GM20000 (cell line): ENCODE data around the gene HADHA.

ENCODE experiments used
- DNase-seq: peaks from one replicate; pipeline ENCODE4 v3.0.0; 2012; ENCODE audit warnings: low spot score
- TF ChIP-seq, protein P1 (sequence below): IDR thresholded peaks from 2 replicates; pipeline ENCODE4 v1.5.1; 2012; ENCODE audit warnings: mild to moderate bottlenecking, control low read depth; ENCODE audit errors: extremely low read depth, missing control alignments

Gene HADHA

DNA sequence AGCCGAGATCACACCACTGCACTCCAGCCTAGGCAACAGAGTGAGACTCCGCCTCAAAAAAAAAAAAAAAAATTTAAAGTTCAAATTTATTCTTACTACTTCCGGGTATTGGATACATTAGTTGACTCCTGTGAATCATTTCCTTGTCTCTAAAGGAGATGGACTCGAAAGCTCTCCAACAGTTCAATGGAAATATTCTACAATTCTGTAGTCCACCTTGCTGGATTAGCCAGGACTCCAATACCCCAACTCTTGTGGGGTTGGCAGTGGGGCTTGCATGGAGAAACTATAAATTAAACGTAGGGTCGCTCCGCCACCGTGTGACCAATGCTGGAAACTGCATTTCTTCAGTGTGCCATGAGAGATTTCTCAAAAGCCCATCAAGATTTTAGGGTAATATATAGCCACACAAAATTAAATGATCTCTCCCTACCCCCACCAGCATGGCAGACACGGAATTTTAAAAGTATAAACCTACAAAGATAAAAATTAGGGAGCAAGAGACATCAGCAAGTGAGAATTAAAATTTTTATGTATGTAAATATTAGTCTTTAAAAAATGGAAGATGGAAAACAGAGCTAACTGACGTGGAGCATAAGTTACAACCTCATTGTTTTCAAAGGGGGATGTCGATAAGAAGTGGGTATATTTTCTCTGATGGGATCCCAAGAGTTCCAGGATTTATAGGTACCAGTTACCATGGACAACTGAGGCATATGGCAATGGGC lies 99.3 kb downstream of the HADHA start:
- DNase-seq, result peak; percentile 78
- TF ChIP-seq, protein P1, sequence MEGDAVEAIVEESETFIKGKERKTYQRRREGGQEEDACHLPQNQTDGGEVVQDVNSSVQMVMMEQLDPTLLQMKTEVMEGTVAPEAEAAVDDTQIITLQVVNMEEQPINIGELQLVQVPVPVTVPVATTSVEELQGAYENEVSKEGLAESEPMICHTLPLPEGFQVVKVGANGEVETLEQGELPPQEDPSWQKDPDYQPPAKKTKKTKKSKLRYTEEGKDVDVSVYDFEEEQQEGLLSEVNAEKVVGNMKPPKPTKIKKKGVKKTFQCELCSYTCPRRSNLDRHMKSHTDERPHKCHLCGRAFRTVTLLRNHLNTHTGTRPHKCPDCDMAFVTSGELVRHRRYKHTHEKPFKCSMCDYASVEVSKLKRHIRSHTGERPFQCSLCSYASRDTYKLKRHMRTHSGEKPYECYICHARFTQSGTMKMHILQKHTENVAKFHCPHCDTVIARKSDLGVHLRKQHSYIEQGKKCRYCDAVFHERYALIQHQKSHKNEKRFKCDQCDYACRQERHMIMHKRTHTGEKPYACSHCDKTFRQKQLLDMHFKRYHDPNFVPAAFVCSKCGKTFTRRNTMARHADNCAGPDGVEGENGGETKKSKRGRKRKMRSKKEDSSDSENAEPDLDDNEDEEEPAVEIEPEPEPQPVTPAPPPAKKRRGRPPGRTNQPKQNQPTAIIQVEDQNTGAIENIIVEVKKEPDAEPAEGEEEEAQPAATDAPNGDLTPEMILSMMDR, result peak; percentile 69

DNA sequence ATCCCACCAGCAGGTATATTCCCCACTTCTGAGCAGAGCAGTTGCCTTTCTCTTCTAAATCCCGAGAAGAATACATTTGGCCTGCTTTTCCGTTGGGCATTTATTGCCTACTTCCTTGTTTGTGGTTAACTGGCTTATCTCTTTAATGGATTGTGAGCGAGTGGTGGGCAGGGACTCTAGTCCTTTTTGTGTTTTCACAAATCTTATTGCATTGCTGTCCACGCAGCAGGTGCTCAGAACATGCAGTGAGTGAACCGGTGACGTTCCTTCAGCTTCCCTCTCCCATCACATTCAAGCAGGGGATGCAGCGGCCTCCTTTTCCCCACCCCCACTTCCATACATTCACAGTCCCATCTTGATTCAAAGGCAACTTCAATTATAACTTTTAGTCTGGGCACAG lies 100.4 kb downstream of the HADHA start:
- no peak for DNase-seq
- TF ChIP-seq, protein P1, result no peak

DNA sequence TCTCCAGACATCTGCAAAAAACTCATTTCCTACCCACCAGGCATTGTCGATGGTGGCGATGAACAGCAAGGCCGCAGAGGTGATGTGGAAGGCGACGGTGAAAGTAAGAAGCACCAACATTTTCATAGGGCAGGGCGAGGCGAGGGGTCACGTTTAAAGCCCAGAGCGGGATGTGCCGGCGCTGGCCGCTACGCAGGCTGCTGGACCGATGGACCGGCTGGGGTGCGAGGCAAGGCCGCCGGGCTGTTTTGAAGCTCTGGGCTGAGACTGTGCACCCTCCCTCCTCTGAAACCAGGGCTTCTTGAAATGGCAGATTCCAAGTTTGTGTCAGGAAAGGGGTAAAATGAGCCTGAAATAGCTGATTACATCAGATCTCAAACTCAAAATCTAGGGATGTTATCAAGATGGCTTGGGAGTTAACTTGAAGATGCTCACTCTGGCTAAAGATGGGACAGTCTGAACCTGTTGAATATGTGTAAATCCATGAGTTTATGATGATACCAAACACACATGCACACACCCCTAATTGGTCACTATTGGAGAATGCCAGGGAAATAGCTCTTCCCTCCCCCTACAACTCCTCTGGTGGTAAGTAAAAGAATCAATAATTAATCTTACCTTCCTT lies 103.2 kb downstream of the HADHA start:
- DNase-seq, result no peak
- TF ChIP-seq, protein P1, result no peak
